Activated T-cell treated with anti-CD3 and anti-CD28 coated beads for 1 hour (primary cell): Measurements from ENCODE around the gene FSTL4.

Source experiments
- DNase-seq: peaks from one replicate; pipeline ENCODE4 v3.0.0-alpha.2; 2020; ENCODE audit warnings: low read depth

FSTL4 gene

GRCh38 chr5:133428072-133428660 is 184.2 kb downstream of the FSTL4 start:
- DNase-seq, result no peak

DNA sequence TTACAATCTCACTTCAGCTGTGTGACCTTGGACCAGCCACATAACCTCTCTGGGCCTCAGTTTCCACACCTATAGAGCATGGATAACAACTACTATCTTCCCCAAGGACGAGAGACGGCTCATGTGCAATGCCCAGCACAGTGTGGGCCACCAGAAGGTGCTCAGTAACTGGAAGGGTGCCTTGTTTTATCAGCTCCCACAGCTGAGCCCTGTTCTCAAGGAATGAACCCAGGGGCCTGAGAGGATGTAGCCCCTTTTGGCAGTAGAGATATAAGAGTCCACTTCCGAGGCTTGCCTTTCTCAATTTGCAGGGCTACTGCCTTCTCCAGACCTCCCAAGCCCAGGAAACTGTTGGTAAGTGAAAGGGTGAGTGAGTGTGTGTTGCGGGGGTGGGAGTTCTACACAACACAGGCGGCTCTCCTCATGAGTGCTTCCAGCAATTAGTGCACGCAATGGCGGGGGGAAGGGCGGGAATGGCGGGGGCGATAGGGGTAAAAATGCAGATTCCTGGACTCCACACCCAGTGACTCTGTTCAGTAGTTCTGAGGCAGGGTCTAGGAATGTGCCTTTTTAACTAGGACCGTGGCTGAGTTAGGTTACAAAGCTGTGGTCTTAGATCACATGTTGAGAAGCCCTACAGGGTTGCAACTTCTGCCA is 185.1 kb downstream of the FSTL4 start:
- DNase-seq, result no peak

DNA sequence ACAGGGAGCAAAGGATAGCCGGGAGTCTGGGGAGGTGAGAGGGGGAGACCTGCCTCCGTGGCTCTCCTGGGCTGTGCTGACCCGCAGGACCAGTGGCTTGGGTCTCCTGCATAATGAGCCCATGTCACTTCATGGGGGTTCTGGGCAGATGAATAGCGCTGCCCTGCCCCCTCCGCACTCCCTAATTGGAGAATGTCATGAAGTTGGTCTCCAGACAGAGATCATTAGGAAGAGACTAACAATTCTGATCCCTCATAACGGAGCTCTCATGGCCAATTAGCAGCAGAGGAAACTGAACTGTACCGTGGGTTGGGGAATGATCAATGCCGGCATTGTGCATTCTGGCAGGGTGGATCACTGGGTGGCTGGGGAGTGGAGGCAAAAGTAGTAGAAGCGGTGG is 186.1 kb downstream of the FSTL4 start:
- no peak for DNase-seq

GRCh38 chr5:133425764-133426163 is 186.6 kb downstream of the FSTL4 start:
- no peak for DNase-seq

- no peak for DNase-seq
These were observed 187.1 kb downstream of the FSTL4 start for GRCh38 chr5:133425222-133425621.

DNA sequence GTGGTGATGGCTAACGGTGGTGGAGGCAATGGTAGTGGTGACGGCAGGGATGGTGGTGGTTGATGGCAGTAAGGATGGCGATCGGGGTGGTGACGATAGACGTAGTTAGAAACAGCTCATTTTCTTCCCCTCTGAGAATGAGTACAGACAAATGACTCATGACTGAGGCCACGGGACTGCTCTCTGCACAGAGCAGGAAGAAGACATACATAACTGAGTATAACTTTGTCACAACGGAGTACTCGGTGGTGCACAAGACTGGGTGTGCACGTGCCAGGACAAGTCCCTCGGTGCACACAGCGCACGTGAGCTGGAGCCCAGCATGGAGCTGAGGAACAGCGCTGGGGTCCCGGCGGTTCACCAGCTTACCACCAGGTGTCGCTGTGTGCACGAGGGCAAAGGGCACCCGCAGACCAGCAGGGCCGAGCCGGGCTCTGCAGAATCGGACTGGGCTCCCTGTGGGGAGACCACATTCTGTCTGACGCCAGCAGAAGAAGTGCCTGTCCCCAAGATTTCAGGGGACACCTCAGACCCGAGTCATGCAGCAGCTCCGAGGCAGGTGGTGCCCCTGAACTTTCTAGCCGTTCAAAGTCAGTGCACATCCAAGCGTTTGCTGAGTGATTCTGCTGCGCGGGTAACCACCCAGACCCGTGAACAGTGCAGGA is 188.6 kb downstream of the FSTL4 start:
- peak; percentile 59 for DNase-seq

GRCh38 chr5:133423011-133423617 is 189.2 kb downstream of the FSTL4 start:
- no peak for DNase-seq

DNA sequence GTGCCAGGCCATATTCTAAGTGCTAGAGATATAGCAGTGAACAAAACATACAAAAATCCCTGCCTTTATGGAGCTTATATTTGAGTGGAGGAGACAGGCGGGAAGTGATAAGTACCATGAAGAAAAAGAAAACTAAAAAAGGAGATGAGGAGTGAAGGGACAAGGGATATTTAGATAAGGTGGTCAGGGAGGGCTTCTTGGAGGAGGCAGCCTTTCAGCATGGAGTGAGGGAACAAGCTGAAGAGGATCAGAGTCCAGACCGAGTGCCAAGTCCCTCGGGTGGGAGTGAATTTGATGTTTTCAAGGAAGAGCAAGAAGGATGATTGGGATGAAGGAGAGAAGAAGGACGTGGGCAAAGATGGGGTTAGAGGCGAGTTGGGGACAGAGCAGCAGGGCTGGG is 190.5 kb downstream of the FSTL4 start:
- no peak for DNase-seq

- no peak for DNase-seq
These were observed 190.9 kb downstream of the FSTL4 start for GRCh38 chr5:133421394-133421793.

- no peak for DNase-seq
These were observed 191.7 kb downstream of the FSTL4 start for GRCh38 chr5:133420440-133421301.

- no peak for DNase-seq
These were observed 196.4 kb downstream of the FSTL4 start for GRCh38 chr5:133415906-133416305.

DNA sequence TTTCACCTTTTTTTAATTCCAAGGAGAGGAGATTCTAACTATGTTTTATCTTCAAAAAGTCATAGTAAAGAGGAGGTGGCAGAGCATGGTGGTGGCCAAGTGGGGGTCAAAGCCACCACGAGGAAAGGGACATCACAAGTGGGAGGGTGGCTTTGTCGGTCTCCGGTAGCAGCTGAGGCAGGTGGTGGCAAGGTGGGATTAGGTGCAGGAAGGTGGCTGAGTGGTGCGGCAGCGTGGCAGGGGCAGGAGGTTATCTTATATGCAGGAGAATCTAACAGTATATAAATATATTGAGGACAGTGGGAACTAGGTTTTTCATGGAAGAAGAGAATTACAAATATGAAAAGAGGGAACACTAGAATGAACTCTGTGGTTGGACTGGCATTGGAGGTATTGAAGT is 196.8 kb downstream of the FSTL4 start:
- DNase-seq, result no peak

- no peak for DNase-seq
These were observed 199.7 kb downstream of the FSTL4 start for GRCh38 chr5:133412661-133413060.

GRCh38 chr5:133410335-133410828 is 202.0 kb downstream of the FSTL4 start:
- DNase-seq, result no peak

- no peak for DNase-seq
These were observed 203.1 kb downstream of the FSTL4 start for GRCh38 chr5:133409210-133409674.

- DNase-seq, result no peak
These were observed 204.0 kb downstream of the FSTL4 start for GRCh38 chr5:133408322-133408721.

GRCh38 chr5:133406977-133407632 is 205.2 kb downstream of the FSTL4 start:
- DNase-seq, result no peak

- DNase-seq, result no peak
These were observed 205.9 kb downstream of the FSTL4 start for GRCh38 chr5:133406208-133406976.

- DNase-seq, result no peak
These were observed 206.9 kb downstream of the FSTL4 start for GRCh38 chr5:133405275-133406034.

DNA sequence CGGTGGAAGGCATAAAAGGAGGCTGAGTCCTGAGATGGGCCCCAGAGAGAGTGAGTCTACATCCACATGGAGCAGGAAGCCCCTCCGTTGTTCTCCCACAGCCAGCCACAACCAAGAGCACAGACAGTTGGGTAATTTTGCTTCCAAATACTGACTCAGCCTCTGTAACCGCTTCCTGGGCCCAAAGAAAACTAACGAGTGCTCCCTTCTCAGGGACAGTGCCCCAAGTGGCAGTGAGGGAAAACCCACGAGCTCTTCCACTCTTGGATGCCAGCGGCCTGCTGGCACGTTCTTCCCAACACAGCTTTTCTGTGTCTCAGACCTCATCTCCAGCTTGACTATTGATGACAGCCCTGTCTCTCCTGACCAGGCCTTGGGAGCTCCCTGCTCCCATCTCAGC is 207.6 kb downstream of the FSTL4 start:
- DNase-seq, result no peak
